Panc1 (cell line): ENCODE measurements around the gene MSANTD2. TPM values are rescaled to one million over a fixed set of nuclear protein-coding genes. Genes with fewer than 3 reads are reported as not detected.

Experiments used
- ATAC-seq: fragments of 200-7000 bp; cut with Tn5 transposase; 2 replicates; pipeline ENCODE4 v1.9.1; 2020; ENCODE audit warnings: mild to moderate bottlenecking, moderate library complexity
- BruUV-seq: library from RNA; stranded (reverse); fragments of 400-500 nt; replicated peaks from 2 replicates; lab custom pipeline; 2021; lab: Mats Ljungman, UMichigan
- CTCF ChIA-PET: fragments of 300-600 bp; sonication (Branson Sonifier 250); formaldehyde crosslinking; loops from one replicate; lab custom pipeline; 2022; ENCODE audit warnings: antibody characterized with exemption; lab: Charles Lee
- POLR2A ChIA-PET: fragments of 300-600 bp; sonication (Branson Sonifier 250); formaldehyde crosslinking; loops from one replicate; lab custom pipeline; 2022; ENCODE audit warnings: antibody characterized with exemption; lab: Charles Lee
- DNase-seq: peaks from one replicate; pipeline ENCODE4 v3.0.0-alpha.2; 2010; ENCODE audit warnings: low read depth, low spot score
- H3K27ac ChIP-seq: 2 replicates; pipeline ENCODE4 v1.5.1; 2011; ENCODE audit warnings: mild to moderate bottlenecking, low read length, inconsistent platforms
- H3K27me3 ChIP-seq: fragments of 200-500 bp; sonication (Bioruptor generic); 2 replicates; pipeline ENCODE4 v1.6.0; 2014; ENCODE audit warnings: low read length, inconsistent platforms; ENCODE audit not compliant: control insufficient read depth, insufficient read depth
- H3K36me3 ChIP-seq: fragments of 200-500 bp; sonication (Bioruptor generic); 2 replicates; pipeline ENCODE4 v1.5.1; 2014; ENCODE audit warnings: inconsistent platforms, mild to moderate bottlenecking, low read length, moderate library complexity; ENCODE audit not compliant: control insufficient read depth, insufficient read depth
- H3K4me1 ChIP-seq: 2 replicates; pipeline ENCODE4 v1.5.1; 2011; ENCODE audit warnings: inconsistent platforms, mild to moderate bottlenecking, low read length, moderate library complexity; ENCODE audit not compliant: control insufficient read depth, insufficient read depth
- H3K4me3 ChIP-seq, 2 experiments: 2 replicates each; pipeline ENCODE4 v1.5.1; 2011 to 2012; ENCODE audit warnings: low read depth in 2 of 2, low read length in 2 of 2, mild to moderate bottlenecking in 2 of 2, inconsistent platforms in 1 of 2, moderate library complexity in 1 of 2
- H3K9me3 ChIP-seq: fragments of 200-500 bp; sonication (Bioruptor generic); 2 replicates; pipeline ENCODE4 v1.5.1; 2014; ENCODE audit warnings: low read depth, mild to moderate bottlenecking, inconsistent platforms, low read length, moderate library complexity; ENCODE audit not compliant: control insufficient read depth, insufficient read depth
- POLR2AphosphoS5 ChIP-seq: IDR thresholded peaks from 2 replicates; pipeline ENCODE4 v1.6.1; 2012; ENCODE audit warnings: mild to moderate bottlenecking, low read depth, low read length, moderate library complexity
- SIN3A ChIP-seq: IDR thresholded peaks from 2 replicates; pipeline ENCODE4 v1.6.1; 2012; ENCODE audit warnings: low read depth, mild to moderate bottlenecking, low read length, moderate library complexity, borderline replicate concordance; ENCODE audit not compliant: insufficient read depth
- TCF7L2 ChIP-seq: IDR thresholded peaks from 2 replicates; pipeline ENCODE4 v1.6.1; 2011; ENCODE audit warnings: mild to moderate bottlenecking, low read depth, low read length, inconsistent platforms
- in situ Hi-C: cut with HindIII; loops from 2 replicates; pipeline ENCODE4 v1.10.0; 2016; ENCODE audit warnings: low sequenced_read_pairs, low pct_unique_long_range_greater_than_20kb
- intact Hi-C: fragments of 100-400 bp; cut with micrococcal nuclease; formaldehyde crosslinking; loops from one replicate; pipeline ENCODE4 v1.10.0; 2022; ENCODE audit not compliant: unreplicated experiment
- total RNA-seq: library from RNA; stranded (reverse); gene quantifications from one replicate; pipeline ENCODE4 v1.2.1, GENCODE V29; 2021; ENCODE audit not compliant: unreplicated experiment
- TF ChIP-seq, protein P1 (sequence below): fragments of 450-650 bp; IDR thresholded peaks from 2 replicates; pipeline ENCODE4 v1.5.1; 2017; ENCODE audit warnings: mild to moderate bottlenecking
- TF ChIP-seq, protein P2 (sequence below), 2 experiments: IDR thresholded peaks; 2 replicates each; pipeline ENCODE4 v1.6.1; 2011 to 2012; ENCODE audit warnings: low read depth in 2 of 2, control low read depth in 1 of 2, low read length in 1 of 2, mild to moderate bottlenecking in 1 of 2, moderate library complexity in 1 of 2; ENCODE audit not compliant: insufficient read depth in 1 of 2

The MSANTD2 gene
- total RNA-seq, 1 experiment from 2014 or later: 20.5 TPM

DNA sequence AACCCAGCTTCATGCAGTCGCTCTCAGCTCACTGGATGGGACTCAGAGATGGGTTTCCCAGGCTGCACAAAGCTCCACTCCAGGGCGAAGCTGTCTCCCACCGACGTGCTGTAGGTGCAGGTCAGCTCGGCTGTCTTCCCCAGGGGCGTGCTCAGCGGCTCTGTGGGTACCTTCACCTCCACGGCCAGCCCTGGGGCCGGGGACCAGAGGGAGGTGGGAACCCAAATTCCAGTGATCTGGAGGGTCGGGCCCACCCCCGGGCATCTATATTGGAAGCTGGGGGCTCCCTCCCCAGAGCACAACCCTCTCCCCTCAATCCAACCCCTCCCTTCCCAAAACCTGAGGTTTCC is 48.8 kb downstream of the MSANTD2 start:
- CTCF ChIA-PET: interaction anchor here (0.5 kb wide), 1 partner anchor 12 kb away, joined by 5 read pairs; no protein-coding TSS in a partner anchor
- in situ Hi-C loops: no loop called here
- no peaks in the 10 kb centered on the region; the same call in 1 of the 2 replicates for H3K27me3 ChIP-seq

DNA sequence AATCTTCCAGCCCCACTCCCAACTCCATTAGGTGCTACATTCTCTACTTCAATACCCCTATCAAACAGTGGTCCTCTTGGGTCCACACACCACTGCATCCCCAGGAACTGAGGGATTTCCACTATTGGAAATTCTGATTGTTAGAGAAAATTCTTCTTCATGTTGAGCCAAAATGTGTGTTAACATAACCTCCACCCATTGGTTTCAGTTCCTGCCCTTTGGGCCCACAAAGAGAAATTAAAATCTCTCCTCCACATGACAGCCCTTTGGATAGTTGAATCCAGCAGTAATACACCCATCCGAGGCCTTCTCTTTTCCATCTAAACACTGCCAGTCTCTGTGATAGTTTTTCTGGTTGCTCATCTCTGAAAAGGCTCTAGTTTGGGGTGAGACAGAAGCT is 50.3 kb downstream of the MSANTD2 start:
- Histone ChIP-seq H3K27me3 (peaks cover 4% of the 10 kb centered on the region; the same call in 1 of the 2 replicates), H3K9me3 (no peaks in the 10 kb centered on the region), H3K27ac (no peak overlapping the region), H3K4me1 (peaks cover 4% of the 10 kb centered on the region; the same call in 1 of the 2 replicates), H3K36me3 (no peaks in the 10 kb centered on the region), H3K4me3 (no peak overlapping the region)
- ChIA-PET CTCF (no interaction called here), POLR2A (no interaction called here)
- BruUV-seq: no TSS peak
- in situ Hi-C loops: no loop called here
- DNase-seq (no peak), ATAC-seq (no peak)
- intact Hi-C loops: loop anchor here (5.0 kb wide), 1 partner anchor 83 kb away; no protein-coding TSS in a partner anchor
- TF ChIP-seq TCF7L2: no peak
- no peak for TF ChIP-seq POLR2AphosphoS5
- TF ChIP-seq SIN3A: no peak
- TF ChIP-seq, protein P1, sequence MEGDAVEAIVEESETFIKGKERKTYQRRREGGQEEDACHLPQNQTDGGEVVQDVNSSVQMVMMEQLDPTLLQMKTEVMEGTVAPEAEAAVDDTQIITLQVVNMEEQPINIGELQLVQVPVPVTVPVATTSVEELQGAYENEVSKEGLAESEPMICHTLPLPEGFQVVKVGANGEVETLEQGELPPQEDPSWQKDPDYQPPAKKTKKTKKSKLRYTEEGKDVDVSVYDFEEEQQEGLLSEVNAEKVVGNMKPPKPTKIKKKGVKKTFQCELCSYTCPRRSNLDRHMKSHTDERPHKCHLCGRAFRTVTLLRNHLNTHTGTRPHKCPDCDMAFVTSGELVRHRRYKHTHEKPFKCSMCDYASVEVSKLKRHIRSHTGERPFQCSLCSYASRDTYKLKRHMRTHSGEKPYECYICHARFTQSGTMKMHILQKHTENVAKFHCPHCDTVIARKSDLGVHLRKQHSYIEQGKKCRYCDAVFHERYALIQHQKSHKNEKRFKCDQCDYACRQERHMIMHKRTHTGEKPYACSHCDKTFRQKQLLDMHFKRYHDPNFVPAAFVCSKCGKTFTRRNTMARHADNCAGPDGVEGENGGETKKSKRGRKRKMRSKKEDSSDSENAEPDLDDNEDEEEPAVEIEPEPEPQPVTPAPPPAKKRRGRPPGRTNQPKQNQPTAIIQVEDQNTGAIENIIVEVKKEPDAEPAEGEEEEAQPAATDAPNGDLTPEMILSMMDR: no peak
- TF ChIP-seq, protein P2, sequence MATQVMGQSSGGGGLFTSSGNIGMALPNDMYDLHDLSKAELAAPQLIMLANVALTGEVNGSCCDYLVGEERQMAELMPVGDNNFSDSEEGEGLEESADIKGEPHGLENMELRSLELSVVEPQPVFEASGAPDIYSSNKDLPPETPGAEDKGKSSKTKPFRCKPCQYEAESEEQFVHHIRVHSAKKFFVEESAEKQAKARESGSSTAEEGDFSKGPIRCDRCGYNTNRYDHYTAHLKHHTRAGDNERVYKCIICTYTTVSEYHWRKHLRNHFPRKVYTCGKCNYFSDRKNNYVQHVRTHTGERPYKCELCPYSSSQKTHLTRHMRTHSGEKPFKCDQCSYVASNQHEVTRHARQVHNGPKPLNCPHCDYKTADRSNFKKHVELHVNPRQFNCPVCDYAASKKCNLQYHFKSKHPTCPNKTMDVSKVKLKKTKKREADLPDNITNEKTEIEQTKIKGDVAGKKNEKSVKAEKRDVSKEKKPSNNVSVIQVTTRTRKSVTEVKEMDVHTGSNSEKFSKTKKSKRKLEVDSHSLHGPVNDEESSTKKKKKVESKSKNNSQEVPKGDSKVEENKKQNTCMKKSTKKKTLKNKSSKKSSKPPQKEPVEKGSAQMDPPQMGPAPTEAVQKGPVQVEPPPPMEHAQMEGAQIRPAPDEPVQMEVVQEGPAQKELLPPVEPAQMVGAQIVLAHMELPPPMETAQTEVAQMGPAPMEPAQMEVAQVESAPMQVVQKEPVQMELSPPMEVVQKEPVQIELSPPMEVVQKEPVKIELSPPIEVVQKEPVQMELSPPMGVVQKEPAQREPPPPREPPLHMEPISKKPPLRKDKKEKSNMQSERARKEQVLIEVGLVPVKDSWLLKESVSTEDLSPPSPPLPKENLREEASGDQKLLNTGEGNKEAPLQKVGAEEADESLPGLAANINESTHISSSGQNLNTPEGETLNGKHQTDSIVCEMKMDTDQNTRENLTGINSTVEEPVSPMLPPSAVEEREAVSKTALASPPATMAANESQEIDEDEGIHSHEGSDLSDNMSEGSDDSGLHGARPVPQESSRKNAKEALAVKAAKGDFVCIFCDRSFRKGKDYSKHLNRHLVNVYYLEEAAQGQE (IDR thresholded peaks at IDR 0.05; ENCODE audit: insufficient read depth in 1 of 2, low read depth in 2 of 2, low read length in 1 of 2): no peak

More for the DNA sequence above, 48.8 kb downstream of the MSANTD2 start:
- TF ChIP-seq POLR2AphosphoS5: no peak
- TF ChIP-seq, protein P2 (IDR thresholded peaks at IDR 0.05; ENCODE audit: insufficient read depth in 1 of 2, low read depth in 2 of 2, low read length in 1 of 2): no peak
- TF ChIP-seq, protein P1: no peak
- TF ChIP-seq TCF7L2: no peak
- TF ChIP-seq SIN3A: no peak
- ATAC-seq: no peak
- no peaks in the 10 kb centered on the region for H3K36me3 ChIP-seq
- H3K27ac ChIP-seq: no peak overlapping the region
- DNase-seq: no peak
- H3K9me3 ChIP-seq: no peaks in the 10 kb centered on the region
- H3K4me3 ChIP-seq: no peak overlapping the region
- H3K4me1 ChIP-seq: 0 out of 2 replicates have a peak, but pooled peaks cover under 1% of the 10 kb centered on the region
- POLR2A ChIA-PET: no interaction called here
- BruUV-seq: no TSS peak
- intact Hi-C loops: no loop called here
